Thymus (tissue), 11 donors: ENCODE data around the gene SCN5A. TPM values are rescaled to one million over a fixed set of nuclear protein-coding genes. Genes with fewer than 3 reads are reported as not detected.

ENCODE experiments used
- DNase-seq, 9 donors: peaks; one replicate each; pipeline ENCODE4 v3.0.0-alpha.2; 2013; ENCODE audit warnings: low spot score in 9 of 9, low read depth in 6 of 9, missing footprints in 1 of 9
- H3K27ac ChIP-seq, 2 donors: one replicate each; pipeline ENCODE4 v1.5.1; 2013; ENCODE audit warnings: control low read depth in 1 of 2, low read depth in 1 of 2, low read length in 1 of 2, mild to moderate bottlenecking in 1 of 2, moderate library complexity in 1 of 2
- H3K27me3 ChIP-seq, 2 donors: one replicate each; pipeline ENCODE4 v1.5.1; 2013; ENCODE audit warnings: low read length in 1 of 2; ENCODE audit not compliant: control insufficient read depth in 2 of 2, insufficient read depth in 1 of 2
- H3K36me3 ChIP-seq, 2 donors: one replicate each; pipeline ENCODE4 v1.5.1; 2013; ENCODE audit warnings: low read length in 1 of 2, mild to moderate bottlenecking in 1 of 2, moderate library complexity in 1 of 2; ENCODE audit not compliant: control insufficient read depth in 2 of 2, insufficient read depth in 2 of 2
- H3K4me1 ChIP-seq, 2 donors: one replicate each; pipeline ENCODE4 v1.5.1; 2013; ENCODE audit warnings: low read length in 2 of 2; ENCODE audit not compliant: control insufficient read depth in 2 of 2, insufficient read depth in 2 of 2
- H3K4me3 ChIP-seq, 2 donors: one replicate each; pipeline ENCODE4 v1.5.1; 2013; ENCODE audit warnings: low read length in 2 of 2, control low read depth in 1 of 2, mild to moderate bottlenecking in 1 of 2
- H3K9me3 ChIP-seq, 2 donors: one replicate each; pipeline ENCODE4 v1.5.1; 2013; ENCODE audit warnings: low read length in 1 of 2, mild to moderate bottlenecking in 1 of 2; ENCODE audit not compliant: control insufficient read depth in 2 of 2, insufficient read depth in 1 of 2
- WGBS: extraction: QIAGEN DNeasy Blood & Tissue Kit; methylation state at CpG from one replicate; pipeline ENCODE4 v1.1.7; 2013; 5-methylcytosine and 5-hydroxymethylcytosine counted together
- polyA plus RNA-seq: library from polyadenylated mRNA; stranded (reverse); fragments of 200-250 nt; gene quantifications from one replicate; pipeline ENCODE4 v1.2.3, GENCODE V29; 2013
- total RNA-seq: library from RNA; stranded (reverse); fragments of 120-200 nt; gene quantifications from one replicate; pipeline ENCODE4 v1.2.4, GENCODE V29; 2013
- donor health status: healthy.

SCN5A gene
- total and polyA plus RNA-seq, 2 donors, result 0.05 to 0.09 TPM

DNA sequence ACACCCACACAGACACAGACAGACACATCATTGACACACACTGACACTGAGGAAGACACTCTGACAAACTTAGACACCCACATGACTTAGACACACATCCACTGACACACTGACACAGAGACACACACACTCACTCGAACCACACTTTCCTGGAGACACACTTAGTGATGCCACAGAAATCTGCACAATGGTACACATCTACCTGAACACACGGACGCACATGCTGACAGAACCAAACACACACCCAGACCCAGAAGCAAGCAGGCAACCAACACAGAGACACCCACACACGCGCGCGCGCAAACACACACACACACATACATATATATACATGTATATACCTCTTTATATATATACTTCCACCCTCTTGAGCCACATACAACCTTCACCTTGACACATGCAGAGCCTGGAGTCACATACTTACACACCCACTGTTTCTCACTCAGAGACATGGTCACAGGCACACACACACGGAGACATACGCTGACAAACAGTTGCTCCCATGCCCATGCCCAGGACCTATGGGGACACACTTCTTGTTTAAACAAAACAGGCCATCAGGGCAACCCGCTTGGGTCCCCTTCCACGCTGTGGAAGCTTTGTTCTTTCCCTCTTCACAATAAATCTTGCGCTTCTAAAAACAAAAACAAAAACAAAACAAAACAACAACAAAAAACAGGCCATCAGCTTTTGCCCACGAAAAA, 913 bp upstream of the SCN5A start:
- Histone ChIP-seq H3K9me3 (peaks cover 1 to 3% of the 10 kb centered on the region in 2 donors), H3K27me3 (peaks cover 42 to 62% of the 10 kb centered on the region in 2 donors), H3K4me1 (peaks cover 8 to 16% of the 10 kb centered on the region in 2 donors), H3K36me3 (no peaks in the 10 kb centered on the region), H3K4me3 (no peak overlapping the region), H3K27ac (no peak overlapping the region)
- no peak for DNase-seq
- 85% methylated on average over 14 of the region's 14 CpGs for WGBS

DNA sequence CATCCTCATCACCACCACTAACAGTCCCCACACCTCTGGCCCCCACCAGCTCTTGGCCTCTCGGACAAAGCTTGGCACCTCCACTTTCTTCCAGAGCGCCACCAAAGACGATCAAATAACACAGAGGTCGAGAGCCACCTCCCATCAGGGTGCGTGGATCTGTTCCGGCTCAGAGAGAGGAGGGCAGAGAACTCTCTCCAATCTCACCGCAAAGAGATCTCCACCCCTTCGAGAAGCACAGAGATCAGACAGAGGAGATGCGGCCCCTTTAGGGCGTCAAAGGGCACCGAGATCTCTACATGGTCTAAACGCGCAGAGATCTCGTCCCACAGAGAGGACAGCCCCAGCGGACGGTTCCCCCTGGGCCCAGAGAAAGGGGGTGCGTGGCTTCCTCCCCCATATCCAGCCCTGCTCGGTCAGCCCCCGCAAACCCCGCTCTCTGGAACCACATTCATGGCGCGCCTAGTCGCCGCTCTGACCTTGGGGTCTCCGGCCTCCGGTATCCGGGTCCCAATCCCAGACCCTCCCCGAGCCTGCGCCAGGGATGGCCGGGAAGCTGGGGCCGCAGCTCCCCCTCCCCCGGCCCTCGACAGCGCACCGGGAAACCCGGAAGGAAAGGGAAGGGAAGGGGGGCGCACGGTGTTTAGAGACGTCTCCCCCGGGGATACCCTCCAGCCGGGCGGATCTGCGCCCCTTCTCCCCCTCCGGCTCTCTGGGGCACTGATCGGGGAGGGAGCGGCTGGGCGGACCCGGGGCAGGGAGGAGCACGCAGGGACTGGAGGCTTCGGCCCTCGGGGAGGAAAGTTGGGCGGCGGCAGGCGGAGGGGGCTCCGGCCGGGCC, 608 bp downstream of the SCN5A start:
- peaks cover 42 to 64% of the 10 kb centered on the region in 2 donors for H3K27me3 ChIP-seq
- no peak overlapping the region for H3K27ac ChIP-seq
- 11% methylated on average over 55 of the region's 56 CpGs for WGBS
- peaks cover 1 to 3% of the 10 kb centered on the region in 2 donors for H3K9me3 ChIP-seq
- no peaks in the 10 kb centered on the region for H3K36me3 ChIP-seq
- peak overlapping the region; percentile 23 to 60 for H3K4me3 ChIP-seq
- DNase-seq, result peak in 1 of 9 donors; percentile 18
- peaks cover 8 to 16% of the 10 kb centered on the region in 2 donors for H3K4me1 ChIP-seq

DNA sequence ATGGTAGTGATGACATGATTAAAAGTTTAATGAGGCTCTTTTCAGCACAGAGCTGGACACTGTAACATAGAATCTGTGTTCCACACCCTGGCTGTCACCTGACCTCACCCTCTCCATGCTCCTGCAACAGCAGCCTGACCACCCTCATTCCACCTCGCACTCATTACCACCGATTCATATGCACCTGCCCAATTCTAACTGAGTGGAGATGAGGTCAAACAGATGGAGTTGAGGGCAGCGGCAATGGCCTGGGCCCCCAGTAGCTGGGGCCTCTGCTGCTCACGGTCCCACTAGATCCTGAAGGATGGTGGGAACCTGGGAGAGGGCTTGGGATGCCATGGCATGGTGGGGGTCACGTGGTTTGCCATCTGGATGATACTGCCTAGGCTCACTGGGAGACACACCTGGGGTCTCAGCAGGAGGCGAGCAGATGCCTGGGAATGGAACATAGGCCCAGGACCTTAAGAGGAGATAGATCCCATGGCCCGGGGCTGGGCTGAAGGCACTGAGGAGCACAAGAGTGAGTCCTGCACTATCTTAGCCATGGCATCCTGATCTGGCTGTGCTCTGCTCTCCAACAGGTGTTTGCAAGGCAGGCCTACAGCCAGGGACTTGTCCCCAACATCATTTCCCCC, 1.3 kb downstream of the SCN5A start:
- H3K27ac ChIP-seq, result no peak overlapping the region
- no peak for DNase-seq
- H3K36me3 ChIP-seq, result no peaks in the 10 kb centered on the region
- H3K4me3 ChIP-seq, result no peak overlapping the region
- peaks cover 0 to 7% of the 10 kb centered on the region in 2 donors for H3K9me3 ChIP-seq
- 97% methylated on average over 7 of the region's 7 CpGs for WGBS
- H3K4me1 ChIP-seq, result peaks cover 8 to 16% of the 10 kb centered on the region in 2 donors
- peaks cover 42 to 65% of the 10 kb centered on the region in 2 donors for H3K27me3 ChIP-seq

GRCh38 chr3:38647217-38647970, 2.1 kb downstream of the SCN5A start:
- no peaks in the 10 kb centered on the region for H3K36me3 ChIP-seq
- no peak for DNase-seq
- WGBS, result 95% methylated on average over 7 of the region's 7 CpGs
- H3K4me1 ChIP-seq, result peaks cover 8 to 16% of the 10 kb centered on the region in 2 donors
- H3K9me3 ChIP-seq, result peaks cover 0 to 7% of the 10 kb centered on the region in 2 donors
- peaks cover 40 to 66% of the 10 kb centered on the region in 2 donors for H3K27me3 ChIP-seq
- no peak overlapping the region for H3K4me3 ChIP-seq
- no peak overlapping the region for H3K27ac ChIP-seq

- DNase-seq, result peak in 4 of 9 donors; percentile 27 to 58 (median 38)
- Histone ChIP-seq H3K27ac (no peak overlapping the region), H3K4me3 (no peak overlapping the region), H3K9me3 (peaks cover 0 to 7% of the 10 kb centered on the region in 2 donors), H3K27me3 (peaks cover 38 to 64% of the 10 kb centered on the region in 2 donors), H3K4me1 (peaks cover 8 to 16% of the 10 kb centered on the region in 2 donors), H3K36me3 (no peaks in the 10 kb centered on the region)
- WGBS, result 70% methylated on average over 3 of the region's 3 CpGs
Observed at GRCh38 chr3:38646630-38647029, 2.9 kb downstream of the SCN5A start.

- H3K4me3 ChIP-seq, result no peak overlapping the region
- WGBS, result 93% methylated on average over 4 of the region's 4 CpGs
- H3K9me3 ChIP-seq, result peaks cover 0 to 7% of the 10 kb centered on the region in 2 donors
- peaks cover 38 to 60% of the 10 kb centered on the region in 2 donors for H3K27me3 ChIP-seq
- no peak for DNase-seq
- peaks cover 8 to 15% of the 10 kb centered on the region in 2 donors for H3K4me1 ChIP-seq
- no peaks in the 10 kb centered on the region for H3K36me3 ChIP-seq
- no peak overlapping the region for H3K27ac ChIP-seq
Observed at GRCh38 chr3:38646062-38646461, 3.4 kb downstream of the SCN5A start.

GRCh38 chr3:38645601-38646000, 3.9 kb downstream of the SCN5A start:
- no peak for DNase-seq
- no peak overlapping the region for H3K4me3 ChIP-seq
- no peaks in the 10 kb centered on the region for H3K36me3 ChIP-seq
- no peak overlapping the region for H3K27ac ChIP-seq
- peaks cover 8 to 13% of the 10 kb centered on the region in 2 donors for H3K4me1 ChIP-seq
- H3K9me3 ChIP-seq, result peaks cover 0 to 7% of the 10 kb centered on the region in 2 donors
- H3K27me3 ChIP-seq, result peaks cover 36 to 58% of the 10 kb centered on the region in 2 donors
- WGBS, result 92% methylated on average over 8 of the region's 8 CpGs

GRCh38 chr3:38645076-38645475, 4.4 kb downstream of the SCN5A start:
- H3K4me3 ChIP-seq, result no peak overlapping the region
- no peaks in the 10 kb centered on the region for H3K36me3 ChIP-seq
- 95% methylated on average over 4 of the region's 4 CpGs for WGBS
- H3K27ac ChIP-seq, result no peak overlapping the region
- H3K4me1 ChIP-seq, result peaks cover 8 to 13% of the 10 kb centered on the region in 2 donors
- H3K27me3 ChIP-seq, result peaks cover 32 to 52% of the 10 kb centered on the region in 2 donors
- peaks cover 0 to 7% of the 10 kb centered on the region in 2 donors for H3K9me3 ChIP-seq
- no peak for DNase-seq
